SK-N-MC (cell line): Measurements from ENCODE around the gene CCDC183.
"Not testable (repeated sequence)": the region's sequence is repeated elsewhere in the genome, so short reads cannot be mapped to it uniquely, and the experiment has no call there.

Source experiments
- EZH2 ChIP-seq: fragments of 200-600 bp; sonication (generic); IDR thresholded peaks from one replicate; pipeline ENCODE4 v1.6.1; 2017; ENCODE audit warnings: antibody characterized with exemption
- FOXP2 ChIP-seq: optimal IDR thresholded peaks from 2 replicates; pipeline ENCODE3; 2011; ENCODE audit warnings: mild to moderate bottlenecking, moderate library complexity; ENCODE audit not compliant: insufficient read depth; ENCODE audit errors: extremely low read length, control extremely low read depth
- POLR2AphosphoS5 ChIP-seq: IDR thresholded peaks from 2 replicates; pipeline ENCODE4 v1.6.1; 2012; ENCODE audit warnings: mild to moderate bottlenecking, low read depth, low read length, borderline replicate concordance

GRCh38 chr9:136785565-136786355 is 10.4 kb upstream of the CCDC183 start:
- TF ChIP-seq POLR2AphosphoS5, FOXP2, EZH2: not testable (repeated sequence)
